ENCODE measurements around the gene TRIOBP.

The TRIOBP gene

GRCh38 chr22:37824674-37825641 is 128.1 kb downstream of the TRIOBP start:
- no peak for DNase-seq (ENCODE audit: low read depth in 2 of 2)
